Neural cell (in vitro differentiated cells): ENCODE measurements around the gene RSAD1. TPM values are rescaled to one million over a fixed set of nuclear protein-coding genes. Genes with fewer than 3 reads are reported as not detected.

Experiments
- H2AFZ ChIP-seq: fragments of 200-600, 300-800 bp; sonication (generic), shearing (Covaris generic); 2 replicates; pipeline ENCODE4 v1.6.0; 2014; ENCODE audit warnings: low read depth, mild to moderate bottlenecking, antibody characterized with exemption, low read length, moderate library complexity
- H3F3A ChIP-seq: fragments of 200-600 bp; shearing (Covaris generic); 2 replicates; pipeline ENCODE4 v1.6.1; 2016; ENCODE audit warnings: mild to moderate bottlenecking, moderate library complexity, mixed read lengths, antibody characterized with exemption, low read length; ENCODE audit not compliant: insufficient read depth, poor library complexity, severe bottlenecking
- H3K27ac ChIP-seq: fragments of 200-600, 300-800 bp; sonication (generic), shearing (Covaris generic); 2 replicates; pipeline ENCODE4 v1.5.1; 2014; ENCODE audit warnings: mild to moderate bottlenecking, low read length, moderate library complexity
- H3K27me3 ChIP-seq: fragments of 300-800, 200-600 bp; sonication (generic), shearing (Covaris generic); 2 replicates; pipeline ENCODE4 v1.6.0; 2014; ENCODE audit warnings: mild to moderate bottlenecking, low read depth, low read length, moderate library complexity; ENCODE audit not compliant: insufficient read depth
- H3K36me3 ChIP-seq: fragments of 300-800, 200-600 bp; sonication (generic), shearing (Covaris generic); 2 replicates; pipeline ENCODE4 v1.5.1; 2014; ENCODE audit warnings: mild to moderate bottlenecking, antibody characterized with exemption, low read length, moderate library complexity; ENCODE audit not compliant: insufficient read depth
- H3K4me2 ChIP-seq: fragments of 300-800, 200-600 bp; sonication (generic), shearing (Covaris generic); 2 replicates; pipeline ENCODE4 v1.6.0; 2014; ENCODE audit warnings: mild to moderate bottlenecking, low read length
- H3K4me3 ChIP-seq: fragments of 300-800, 200-600 bp; sonication (generic), shearing (Covaris generic); 2 replicates; pipeline ENCODE4 v1.5.1; 2014; ENCODE audit warnings: mild to moderate bottlenecking, low read length, moderate library complexity
- H3K79me2 ChIP-seq: fragments of 200-600 bp; shearing (Covaris generic); replicated peaks from 2 replicates; pipeline ENCODE4 v1.6.0; 2014; ENCODE audit warnings: mild to moderate bottlenecking, low read length, moderate library complexity; ENCODE audit not compliant: insufficient read depth
- H3K9ac ChIP-seq: fragments of 300-800, 200-600 bp; sonication (generic), shearing (Covaris generic); 2 replicates; pipeline ENCODE4 v1.6.1; 2016; ENCODE audit warnings: mild to moderate bottlenecking, low read length, mixed read lengths
- H3K9me2 ChIP-seq: fragments of 200-600 bp; shearing (Covaris generic); 2 replicates; pipeline ENCODE4 v1.6.1; 2016; ENCODE audit warnings: mild to moderate bottlenecking, low read length, mixed read lengths; ENCODE audit not compliant: insufficient read depth
- H3K9me3 ChIP-seq: fragments of 200-600, 300-800 bp; sonication (generic), shearing (Covaris generic); 2 replicates; pipeline ENCODE4 v1.6.1; 2016; ENCODE audit warnings: mild to moderate bottlenecking, mixed run types, low read length, moderate library complexity, mixed read lengths
- H4K20me1 ChIP-seq: fragments of 200-600 bp; shearing (Covaris generic); 2 replicates; pipeline ENCODE4 v1.6.1; 2016; ENCODE audit warnings: mild to moderate bottlenecking, mixed run types; ENCODE audit not compliant: insufficient read depth
- CTCF ChIP-seq: fragments of 450-650 bp; IDR thresholded peaks from 2 replicates; pipeline ENCODE4 v1.5.1; 2014; ENCODE audit warnings: antibody characterized with exemption, mild to moderate bottlenecking, moderate library complexity; ENCODE audit not compliant: poor library complexity, severe bottlenecking
- EP300 ChIP-seq: fragments of 450-650 bp; conservative IDR thresholded peaks from 2 replicates; pipeline ENCODE4 v1.6.1; 2014; ENCODE audit warnings: antibody characterized with exemption, mild to moderate bottlenecking, moderate library complexity; ENCODE audit not compliant: poor library complexity, severe bottlenecking
- EZH2 ChIP-seq: fragments of 200-600, 300-800 bp; shearing (Covaris generic), sonication (generic); IDR thresholded peaks from 2 replicates; pipeline ENCODE4 v1.6.1; 2014; ENCODE audit warnings: antibody characterized with exemption, low read length, borderline replicate concordance, mild to moderate bottlenecking; ENCODE audit not compliant: insufficient read depth, poor library complexity, severe bottlenecking
- MXI1 ChIP-seq: fragments of 450-650 bp; conservative IDR thresholded peaks from 2 replicates; pipeline ENCODE4 v1.6.1; 2014; ENCODE audit warnings: antibody characterized with exemption, mild to moderate bottlenecking; ENCODE audit not compliant: poor library complexity, severe bottlenecking
- POLR2AphosphoS5 ChIP-seq: IDR thresholded peaks from 2 replicates; pipeline ENCODE4 v1.6.1; 2012
- RAD21 ChIP-seq: fragments of 450-650 bp; conservative IDR thresholded peaks from 2 replicates; pipeline ENCODE4 v1.6.1; 2014; ENCODE audit warnings: antibody characterized with exemption, mild to moderate bottlenecking, moderate library complexity
- REST ChIP-seq: IDR thresholded peaks from 2 replicates; pipeline ENCODE4 v1.6.1; 2012; ENCODE audit warnings: borderline replicate concordance
- SMC3 ChIP-seq: fragments of 450-650 bp; conservative IDR thresholded peaks from 2 replicates; pipeline ENCODE4 v1.6.1; 2014; ENCODE audit warnings: antibody characterized with exemption, mild to moderate bottlenecking, moderate library complexity; ENCODE audit not compliant: poor library complexity
- TAF1 ChIP-seq: IDR thresholded peaks from 2 replicates; pipeline ENCODE4 v1.6.1; 2012; ENCODE audit warnings: low read depth
- polyA plus RNA-seq: library from polyadenylated mRNA; depleted of rRNA; stranded (reverse); fragments of >200 nt; gene quantifications from 2 replicates; pipeline ENCODE4 v1.2.3, GENCODE V29; 2014

The RSAD1 gene
- polyA plus RNA-seq, 1 donor from 2014 or later, result 61.9 TPM

GRCh38 chr17:50465635-50466034, 13.0 kb upstream of the RSAD1 start:
- Histone ChIP-seq H3K9ac (no peak overlapping the region), H3K79me2 (no peaks in the 10 kb centered on the region), H3K27me3 (peaks cover 27% of the 10 kb centered on the region), H3K4me3 (no peak overlapping the region), H4K20me1 (no peaks in the 10 kb centered on the region), H3K4me2 (no peak overlapping the region), H3K27ac (no peak overlapping the region), H3K9me2 (no peaks in the 10 kb centered on the region), H3K9me3 (no peaks in the 10 kb centered on the region), H3F3A (no peaks in the 10 kb centered on the region), H3K36me3 (no peaks in the 10 kb centered on the region), H2AFZ (no peak overlapping the region)
- TF ChIP-seq REST, result no peak
- no peak for TF ChIP-seq TAF1
- no peak for TF ChIP-seq SMC3
- no peak for TF ChIP-seq EP300
- no peak for TF ChIP-seq POLR2AphosphoS5

- Histone ChIP-seq H3K36me3 (no peaks in the 10 kb centered on the region), H2AFZ (no peak overlapping the region), H3F3A (no peaks in the 10 kb centered on the region), H3K9me3 (no peaks in the 10 kb centered on the region), H3K4me3 (no peak overlapping the region), H3K9ac (no peak overlapping the region), H3K27ac (no peak overlapping the region), H3K4me2 (no peak overlapping the region), H3K79me2 (no peaks in the 10 kb centered on the region), H3K27me3 (peaks cover 27% of the 10 kb centered on the region), H3K9me2 (no peaks in the 10 kb centered on the region), H4K20me1 (no peaks in the 10 kb centered on the region)
- no peak for TF ChIP-seq EZH2
- TF ChIP-seq CTCF, result no peak
- no peak for TF ChIP-seq SMC3
- no peak for TF ChIP-seq REST
- TF ChIP-seq TAF1, result no peak
- no peak for TF ChIP-seq EP300
- TF ChIP-seq MXI1, result no peak
- no peak for TF ChIP-seq RAD21
- no peak for TF ChIP-seq POLR2AphosphoS5
These were observed 12.1 kb upstream of the RSAD1 start for GRCh38 chr17:50466371-50467113.
